Hepatocyte (in vitro differentiated cells): ENCODE data around the gene SHISAL1. TPM values are rescaled to one million over a fixed set of nuclear protein-coding genes. Genes with fewer than 3 reads are reported as not detected.

Source experiments
- DNase-seq: peaks from one replicate; pipeline ENCODE4 v3.0.0-alpha.2; 2016; ENCODE audit warnings: low spot score
- H2AFZ ChIP-seq: fragments of 200-600 bp; sonication (generic); 2 replicates; pipeline ENCODE4 v1.6.0; 2016; ENCODE audit warnings: antibody characterized with exemption, mild to moderate bottlenecking
- H3K27ac ChIP-seq: fragments of 200-600 bp; sonication (generic); 2 replicates; pipeline ENCODE4 v1.5.1; 2016; ENCODE audit warnings: mild to moderate bottlenecking
- H3K27me3 ChIP-seq: fragments of 200-600 bp; sonication (generic); 2 replicates; pipeline ENCODE4 v1.6.1; 2016
- H3K36me3 ChIP-seq: fragments of 200-600 bp; sonication (generic); replicated peaks from 2 replicates; pipeline ENCODE4 v1.5.1; 2016; ENCODE audit warnings: low read depth; ENCODE audit not compliant: insufficient read depth
- H3K4me1 ChIP-seq: fragments of 200-600 bp; sonication (generic); 2 replicates; pipeline ENCODE4 v1.5.1; 2016; ENCODE audit warnings: mild to moderate bottlenecking, moderate library complexity; ENCODE audit not compliant: insufficient read depth
- H3K4me2 ChIP-seq: fragments of 200-600 bp; sonication (generic); 2 replicates; pipeline ENCODE4 v1.6.0; 2016
- H3K4me3 ChIP-seq: fragments of 200-600 bp; sonication (generic); 2 replicates; pipeline ENCODE4 v1.5.1; 2016; ENCODE audit warnings: mild to moderate bottlenecking
- H3K79me2 ChIP-seq: fragments of 200-600 bp; sonication (generic); 2 replicates; pipeline ENCODE4 v1.6.0; 2017; ENCODE audit warnings: mild to moderate bottlenecking
- H3K9me2 ChIP-seq: fragments of 200-600 bp; sonication (generic); replicated peaks from 2 replicates; pipeline ENCODE4 v1.6.0; 2017; ENCODE audit warnings: mild to moderate bottlenecking; ENCODE audit not compliant: insufficient read depth
- H3K9me3 ChIP-seq: fragments of 200-600 bp; sonication (generic); 2 replicates; pipeline ENCODE4 v1.5.1; 2016; ENCODE audit warnings: low read depth, mild to moderate bottlenecking
- H4K20me1 ChIP-seq: fragments of 200-600 bp; sonication (generic); 2 replicates; pipeline ENCODE4 v1.6.0; 2016; ENCODE audit warnings: mild to moderate bottlenecking; ENCODE audit not compliant: insufficient read depth, poor library complexity, severe bottlenecking
- EZH2 ChIP-seq: fragments of 200-600 bp; sonication (generic); IDR thresholded peaks from 2 replicates; pipeline ENCODE4 v1.6.1; 2016; ENCODE audit warnings: antibody characterized with exemption, mild to moderate bottlenecking, borderline replicate concordance
- EZH2phosphoT487 ChIP-seq: fragments of 200-600 bp; sonication (generic); IDR thresholded peaks from one replicate; pipeline ENCODE4 v1.6.1; 2018; ENCODE audit warnings: antibody characterized with exemption, mild to moderate bottlenecking, low read depth, moderate library complexity; ENCODE audit not compliant: unreplicated experiment, severe bottlenecking
- WGBS: methylation state at CpG from one replicate; pipeline ENCODE4 v1.1.6; 2016; ENCODE audit warnings: low lambda C conversion rate; ENCODE audit errors: missing lambda C conversion rate; 5-methylcytosine and 5-hydroxymethylcytosine counted together
- polyA plus RNA-seq: library from polyadenylated mRNA; unstranded; fragments of >200 nt; fragmentation: Nextera tagmentation; extraction: Ambion mirVana; gene quantifications from 2 replicates; pipeline ENCODE4 v1.2.1, GENCODE V29; 2016
- total RNA-seq: library from RNA; depleted of rRNA; stranded (reverse); fragments of >200 nt; gene quantifications from 2 replicates; pipeline ENCODE4 v1.2.3, GENCODE V29; 2014
- TF ChIP-seq, protein P1 (sequence below): fragments of 200-600 bp; sonication (generic); IDR thresholded peaks from 2 replicates; pipeline ENCODE4 v1.5.1; 2016; ENCODE audit warnings: antibody characterized with exemption, mild to moderate bottlenecking; ENCODE audit not compliant: poor library complexity

The SHISAL1 gene
- total and polyA plus RNA-seq, 2 experiments from 2014 or later, result 0.66 to 2.4 TPM

DNA sequence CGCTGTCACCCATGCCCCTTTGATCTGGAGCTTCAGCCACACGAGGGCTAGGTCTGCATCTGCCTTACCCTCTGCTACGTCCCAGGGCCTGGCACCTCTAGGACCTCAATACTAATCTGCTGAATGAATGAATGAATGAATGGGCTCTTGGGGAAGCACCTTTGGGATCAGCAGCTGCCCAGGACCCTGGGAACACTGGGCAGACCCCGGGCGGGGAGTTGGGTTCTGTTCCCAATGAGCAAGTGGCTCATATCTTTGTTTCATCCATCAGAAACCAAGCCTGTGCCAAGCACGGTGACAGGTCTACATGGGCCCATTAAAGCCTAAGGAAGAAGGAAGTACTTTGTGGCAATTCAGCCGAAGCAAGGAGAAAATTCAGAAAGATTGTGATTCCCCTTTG, 41.5 kb upstream of the SHISAL1 start:
- H3K9me3 ChIP-seq, result no peaks in the 10 kb centered on the region
- H3K27ac ChIP-seq, result no peak overlapping the region
- H3K27me3 ChIP-seq, result no peaks in the 10 kb centered on the region
- TF ChIP-seq, protein P1, sequence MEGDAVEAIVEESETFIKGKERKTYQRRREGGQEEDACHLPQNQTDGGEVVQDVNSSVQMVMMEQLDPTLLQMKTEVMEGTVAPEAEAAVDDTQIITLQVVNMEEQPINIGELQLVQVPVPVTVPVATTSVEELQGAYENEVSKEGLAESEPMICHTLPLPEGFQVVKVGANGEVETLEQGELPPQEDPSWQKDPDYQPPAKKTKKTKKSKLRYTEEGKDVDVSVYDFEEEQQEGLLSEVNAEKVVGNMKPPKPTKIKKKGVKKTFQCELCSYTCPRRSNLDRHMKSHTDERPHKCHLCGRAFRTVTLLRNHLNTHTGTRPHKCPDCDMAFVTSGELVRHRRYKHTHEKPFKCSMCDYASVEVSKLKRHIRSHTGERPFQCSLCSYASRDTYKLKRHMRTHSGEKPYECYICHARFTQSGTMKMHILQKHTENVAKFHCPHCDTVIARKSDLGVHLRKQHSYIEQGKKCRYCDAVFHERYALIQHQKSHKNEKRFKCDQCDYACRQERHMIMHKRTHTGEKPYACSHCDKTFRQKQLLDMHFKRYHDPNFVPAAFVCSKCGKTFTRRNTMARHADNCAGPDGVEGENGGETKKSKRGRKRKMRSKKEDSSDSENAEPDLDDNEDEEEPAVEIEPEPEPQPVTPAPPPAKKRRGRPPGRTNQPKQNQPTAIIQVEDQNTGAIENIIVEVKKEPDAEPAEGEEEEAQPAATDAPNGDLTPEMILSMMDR, result no peak
- TF ChIP-seq EZH2, result no peak
- TF ChIP-seq EZH2phosphoT487, result no peak
- H3K4me2 ChIP-seq, result no peak overlapping the region
- WGBS, result 91% methylated on average over 7 of the region's 7 CpGs
- no peaks in the 10 kb centered on the region for H4K20me1 ChIP-seq
- H3K4me1 ChIP-seq, result peaks cover 10% of the 10 kb centered on the region
- no peaks in the 10 kb centered on the region for H3K36me3 ChIP-seq
- no peak overlapping the region for H2AFZ ChIP-seq
- H3K79me2 ChIP-seq, result no peaks in the 10 kb centered on the region
- no peak for DNase-seq
- no peak overlapping the region for H3K4me3 ChIP-seq
- H3K9me2 ChIP-seq, result no peaks in the 10 kb centered on the region

DNA sequence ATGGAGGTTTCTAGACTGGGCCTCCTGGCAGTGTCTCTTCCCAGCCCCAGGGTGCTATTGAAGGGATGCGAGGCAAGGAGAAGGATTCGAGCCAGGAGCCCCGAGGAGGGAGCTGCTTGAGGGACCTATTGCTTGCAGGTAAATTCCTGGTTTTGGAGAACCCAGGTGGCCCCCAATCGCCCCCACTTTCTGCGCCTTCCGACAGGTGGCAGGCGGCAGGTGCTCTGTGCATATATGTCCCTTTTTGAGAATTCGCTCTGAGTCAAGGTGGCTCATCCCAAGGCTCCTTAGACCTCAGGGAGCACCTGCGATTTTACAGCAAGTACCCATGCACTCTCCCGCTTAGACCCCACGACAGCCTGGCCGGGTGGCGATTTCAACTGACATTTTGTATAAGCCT, 40.3 kb upstream of the SHISAL1 start:
- Histone ChIP-seq H2AFZ (no peak overlapping the region), H3K36me3 (no peaks in the 10 kb centered on the region), H3K9me3 (no peaks in the 10 kb centered on the region), H3K4me2 (no peak overlapping the region), H3K79me2 (no peaks in the 10 kb centered on the region), H4K20me1 (no peaks in the 10 kb centered on the region), H3K4me1 (peaks cover 10% of the 10 kb centered on the region), H3K9me2 (no peaks in the 10 kb centered on the region), H3K27me3 (no peaks in the 10 kb centered on the region), H3K27ac (no peak overlapping the region), H3K4me3 (no peak overlapping the region)
- TF ChIP-seq EZH2 (no peak), EZH2phosphoT487 (no peak)
- TF ChIP-seq, protein P1, result no peak
- 88% methylated on average over 12 of the region's 13 CpGs for WGBS
- no peak for DNase-seq

DNA sequence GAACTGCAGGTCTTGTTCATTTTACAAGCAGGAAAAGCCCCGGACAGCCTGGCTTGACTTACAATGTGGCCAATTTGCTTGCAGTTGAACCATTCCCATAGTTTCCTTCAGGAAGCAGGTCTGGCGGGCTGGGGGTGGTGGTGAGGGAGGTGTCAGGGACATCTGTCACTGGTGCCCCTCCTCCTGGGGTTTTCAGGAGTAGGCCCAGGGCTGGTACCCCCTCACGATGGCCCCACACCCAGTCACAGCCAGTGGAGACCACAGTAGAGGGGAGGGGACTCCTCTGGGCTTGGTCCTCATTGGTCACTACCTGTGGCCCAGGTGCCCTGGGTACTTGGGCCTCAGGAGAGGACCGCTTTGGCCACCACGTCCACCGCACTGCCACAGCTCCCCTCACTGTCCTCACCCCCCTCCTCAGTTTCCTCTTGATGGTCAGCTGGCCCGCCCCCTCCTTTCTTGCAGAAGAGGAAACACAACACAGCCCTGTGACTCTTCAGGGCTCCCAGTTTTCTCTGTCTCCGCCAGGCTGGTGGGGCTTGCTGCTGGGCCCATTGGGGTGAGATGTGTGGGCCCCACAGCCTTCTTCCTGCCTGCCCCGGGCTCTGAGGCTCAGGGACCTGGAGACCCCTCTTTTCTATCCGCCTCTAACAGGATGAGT, 39.8 kb upstream of the SHISAL1 start:
- Histone ChIP-seq H3K36me3 (no peaks in the 10 kb centered on the region), H3K9me2 (no peaks in the 10 kb centered on the region), H3K4me1 (peaks cover 12% of the 10 kb centered on the region), H3K27ac (no peak overlapping the region), H3K79me2 (no peaks in the 10 kb centered on the region), H4K20me1 (no peaks in the 10 kb centered on the region), H3K9me3 (no peaks in the 10 kb centered on the region), H3K27me3 (no peaks in the 10 kb centered on the region), H3K4me3 (no peak overlapping the region), H3K4me2 (no peak overlapping the region), H2AFZ (no peak overlapping the region)
- DNase-seq, result no peak
- 81% methylated on average over 10 of the region's 10 CpGs for WGBS
- TF ChIP-seq EZH2 (no peak), EZH2phosphoT487 (no peak)
- TF ChIP-seq, protein P1, result no peak
